ENCODE measurements around the gene CD27.
"Not testable (repeated sequence)": the region's sequence is repeated elsewhere in the genome, so short reads cannot be mapped to it uniquely, and the experiment has no call there.

The CD27 gene

GRCh38 chr12:6472491-6472890, 27.7 kb downstream of the CD27 start:
- ATAC-seq, result no peak
- no peak for TF ChIP-seq SNAI2 (CRISPR knock-in tag; IDR thresholded peaks at IDR 0.05)

- not testable (repeated sequence) for ATAC-seq
These were observed 30.6 kb downstream of the CD27 start for GRCh38 chr12:6475233-6475975.

- TF ChIP-seq TOX (CRISPR knock-in tag; IDR thresholded peaks at IDR 0.05; ENCODE audit: borderline replicate concordance), result no peak
- TF ChIP-seq OSR1 (CRISPR knock-in tag; IDR thresholded peaks at IDR 0.05), result no peak
- TF ChIP-seq ISL1 (CRISPR knock-in tag; IDR thresholded peaks at IDR 0.05), result peak; percentile 73
- no peak for TF ChIP-seq ARNTL (CRISPR knock-in tag; IDR thresholded peaks at IDR 0.05; ENCODE audit: borderline replicate concordance, low read depth)
- no peak for TF ChIP-seq RARB (CRISPR knock-in tag; IDR thresholded peaks at IDR 0.05)
- TF ChIP-seq CSDC2 (CRISPR knock-in tag; IDR thresholded peaks at IDR 0.05), result no peak
- 0 out of 2 replicates have a peak, but pooled peaks have one; percentile 41 for TF ChIP-seq ZC3H10 (CRISPR knock-in tag; IDR thresholded peaks at IDR 0.05)
- no peak for TF ChIP-seq TSHZ2 (CRISPR knock-in tag; IDR thresholded peaks at IDR 0.05)
- peak; percentile 56 for ATAC-seq
These were observed 31.7 kb downstream of the CD27 start for GRCh38 chr12:6476489-6476888.

GRCh38 chr12:6477601-6478377, 33.0 kb downstream of the CD27 start:
- ATAC-seq, result not testable (repeated sequence)

- no peak for TF ChIP-seq GLIS3 (CRISPR knock-in tag; IDR thresholded peaks at IDR 0.05)
- TF ChIP-seq POU6F1 (CRISPR knock-in tag; IDR thresholded peaks at IDR 0.05; ENCODE audit: borderline replicate concordance, low read depth), result no peak
- no peak for TF ChIP-seq ZFP3 (CRISPR knock-in tag; IDR thresholded peaks at IDR 0.05)
- TF ChIP-seq BACH2 (CRISPR knock-in tag; IDR thresholded peaks at IDR 0.05; ENCODE audit: borderline replicate concordance), result no peak
- no peak for TF ChIP-seq OSR1 (CRISPR knock-in tag; IDR thresholded peaks at IDR 0.05)
- no peak for TF ChIP-seq SNAI2 (CRISPR knock-in tag; IDR thresholded peaks at IDR 0.05)
- TF ChIP-seq RARB (CRISPR knock-in tag; IDR thresholded peaks at IDR 0.05), result no peak
- no peak for ATAC-seq
These were observed 33.7 kb downstream of the CD27 start for GRCh38 chr12:6478416-6478815.

- ATAC-seq, result no peak
- TF ChIP-seq BACH2 (CRISPR knock-in tag; IDR thresholded peaks at IDR 0.05; ENCODE audit: borderline replicate concordance), result no peak
- TF ChIP-seq ZFP30 (CRISPR knock-in tag; IDR thresholded peaks at IDR 0.05), result no peak
- no peak for TF ChIP-seq ESRRG (CRISPR knock-in tag; IDR thresholded peaks at IDR 0.05)
- TF ChIP-seq GLIS3 (CRISPR knock-in tag; IDR thresholded peaks at IDR 0.05), result no peak
- no peak for TF ChIP-seq TCF4 (CRISPR knock-in tag; IDR thresholded peaks at IDR 0.05; ENCODE audit: borderline replicate concordance)
- TF ChIP-seq CSDC2 (CRISPR knock-in tag; IDR thresholded peaks at IDR 0.05), result no peak
These were observed 43.5 kb downstream of the CD27 start for GRCh38 chr12:6488240-6488639.

- no peak for ATAC-seq
- TF ChIP-seq ISL1 (CRISPR knock-in tag; IDR thresholded peaks at IDR 0.05), result no peak
These were observed 44.7 kb downstream of the CD27 start for GRCh38 chr12:6489449-6489848.

- ATAC-seq, result not testable (repeated sequence)
These were observed 45.9 kb downstream of the CD27 start for GRCh38 chr12:6490673-6491072.

Measured in SK-N-SH treated with all-trans-retinoic acid at 6 μM for 48 hours (cell line).